Ishikawa (cell line): ENCODE results near the gene INPPL1.

Experiments
- CEBPB ChIP-seq: IDR thresholded peaks from 2 replicates; pipeline ENCODE4 v1.6.1; 2012
- CREB1 ChIP-seq: IDR thresholded peaks from 2 replicates; pipeline ENCODE4 v1.6.1; 2012; ENCODE audit warnings: low read depth
- EGR1 ChIP-seq: IDR thresholded peaks from 2 replicates; pipeline ENCODE4 v1.6.1; 2012
- EP300 ChIP-seq: IDR thresholded peaks from 2 replicates; pipeline ENCODE4 v1.6.1; 2012; ENCODE audit warnings: borderline replicate concordance
- FOXM1 ChIP-seq: IDR thresholded peaks from 2 replicates; pipeline ENCODE4 v1.6.1; 2012; ENCODE audit warnings: low read depth, borderline replicate concordance
- MAX ChIP-seq: IDR thresholded peaks from 2 replicates; pipeline ENCODE4 v1.6.1; 2012
- NFIC ChIP-seq: IDR thresholded peaks from 2 replicates; pipeline ENCODE4 v1.6.1; 2012
- RAD21 ChIP-seq: IDR thresholded peaks from 2 replicates; pipeline ENCODE4 v1.6.1; 2012; ENCODE audit warnings: low read depth
- REST ChIP-seq: IDR thresholded peaks from 2 replicates; pipeline ENCODE4 v1.6.1; 2012; ENCODE audit warnings: low read depth, mild to moderate bottlenecking
- TAF1 ChIP-seq: IDR thresholded peaks from 2 replicates; pipeline ENCODE4 v1.6.1; 2012; ENCODE audit warnings: low read depth, mild to moderate bottlenecking
- TCF12 ChIP-seq: IDR thresholded peaks from 2 replicates; pipeline ENCODE4 v1.6.1; 2012; ENCODE audit warnings: low read depth
- TEAD4 ChIP-seq: IDR thresholded peaks from 2 replicates; pipeline ENCODE4 v1.6.1; 2012
- USF1 ChIP-seq: IDR thresholded peaks from 2 replicates; pipeline ENCODE4 v1.6.1; 2012
- YY1 ChIP-seq: IDR thresholded peaks from 2 replicates; pipeline ENCODE4 v1.6.1; 2012; ENCODE audit warnings: low read depth
- ZBTB7A ChIP-seq: IDR thresholded peaks from 2 replicates; pipeline ENCODE4 v1.6.1; 2012; ENCODE audit warnings: low read depth

Gene INPPL1

GRCh38 chr11:72265951-72266350, 41.4 kb downstream of the INPPL1 start:
- no peak for TF ChIP-seq RAD21
- no peak for TF ChIP-seq CREB1
- TF ChIP-seq FOXM1, result no peak

DNA sequence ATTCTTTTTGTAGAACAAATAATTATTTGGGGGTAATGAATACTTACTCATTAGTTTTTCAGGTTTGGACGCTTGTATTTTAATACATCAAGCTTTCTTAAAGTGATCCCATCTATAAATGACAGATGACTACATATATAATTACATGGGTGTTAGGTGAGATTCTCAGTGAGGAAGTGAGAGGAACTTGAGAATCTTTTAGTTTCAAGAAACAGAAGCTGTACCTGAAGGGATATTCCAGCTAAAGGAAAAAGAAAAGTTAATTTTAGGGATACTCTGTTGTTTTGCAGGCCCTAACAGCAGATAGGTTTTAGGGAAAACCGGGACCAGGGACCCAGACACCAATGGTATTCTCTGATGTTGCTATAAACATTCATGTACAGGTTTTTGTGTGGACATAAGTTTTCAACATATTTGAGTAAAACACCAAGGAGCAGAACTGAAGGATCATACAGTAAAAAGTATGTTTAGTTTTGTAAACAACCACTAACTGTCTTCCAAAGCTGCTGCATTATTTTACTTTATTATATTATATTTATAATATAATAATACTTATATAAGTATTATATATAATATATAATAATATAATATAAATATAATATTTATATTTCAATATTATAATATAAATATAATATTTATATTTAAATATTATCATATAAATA, 43.5 kb downstream of the INPPL1 start:
- TF ChIP-seq USF1 (no peak), YY1 (no peak), CREB1 (no peak), ZBTB7A (no peak), TCF12 (no peak), RAD21 (no peak), MAX (no peak), CEBPB (no peak), EGR1 (no peak), REST (no peak), FOXM1 (no peak), TEAD4 (no peak), NFIC (no peak), EP300 (no peak), TAF1 (no peak)

- no peak for TF ChIP-seq RAD21
- no peak for TF ChIP-seq TAF1
- TF ChIP-seq EP300, result no peak
- TF ChIP-seq TCF12, result no peak
- TF ChIP-seq MAX, result no peak
- no peak for TF ChIP-seq ZBTB7A
These were observed 47.4 kb downstream of the INPPL1 start for GRCh38 chr11:72271980-72272379.

DNA sequence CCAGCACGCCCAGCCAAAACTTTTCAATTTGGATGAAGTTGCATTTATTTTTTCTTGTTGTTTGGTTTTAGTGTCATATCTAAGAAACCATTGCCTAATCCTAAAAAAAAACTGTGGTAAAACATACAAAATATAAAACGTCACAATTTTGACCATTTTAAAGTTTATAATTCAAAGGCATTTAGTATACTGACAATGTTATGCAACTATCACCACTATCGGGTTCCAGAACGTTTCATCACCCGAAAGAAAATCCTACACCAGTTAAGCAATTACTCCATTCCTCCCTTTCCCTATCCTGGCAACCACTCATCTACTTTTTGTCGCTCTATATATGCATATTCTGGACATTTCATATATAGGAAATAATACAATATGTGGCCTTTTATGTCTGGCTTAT, 49.9 kb downstream of the INPPL1 start:
- TF ChIP-seq YY1 (no peak), ZBTB7A (no peak), EGR1 (no peak), FOXM1 (no peak), REST (no peak), RAD21 (no peak)

DNA sequence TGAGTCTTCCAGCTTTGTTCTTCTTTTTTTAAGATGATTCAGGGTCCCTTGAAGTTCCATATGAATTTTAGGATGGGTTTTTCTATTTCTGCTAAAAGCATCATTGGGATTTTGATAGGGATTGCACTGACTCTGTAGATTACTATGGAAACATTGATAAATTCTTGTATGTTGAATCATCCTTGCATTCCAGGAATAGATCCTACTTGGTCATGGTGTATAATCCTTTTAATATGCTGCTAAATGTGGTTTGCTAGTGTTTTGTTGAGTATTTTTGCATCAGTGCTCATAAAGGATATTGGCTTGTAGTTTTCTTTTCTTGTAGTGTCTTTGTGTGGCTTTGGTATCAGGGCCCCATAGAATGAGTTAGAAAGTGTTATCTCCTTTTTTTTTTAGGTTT, 54.3 kb downstream of the INPPL1 start:
- peak; percentile 56 for TF ChIP-seq TEAD4
- no peak for TF ChIP-seq EGR1

GRCh38 chr11:72280037-72280436, 55.5 kb downstream of the INPPL1 start:
- TF ChIP-seq EP300 (no peak), CREB1 (no peak), NFIC (no peak), MAX (no peak), EGR1 (no peak), ZBTB7A (no peak), USF1 (no peak), TEAD4 (no peak), TAF1 (no peak), TCF12 (no peak), YY1 (no peak), CEBPB (no peak), RAD21 (no peak)

DNA sequence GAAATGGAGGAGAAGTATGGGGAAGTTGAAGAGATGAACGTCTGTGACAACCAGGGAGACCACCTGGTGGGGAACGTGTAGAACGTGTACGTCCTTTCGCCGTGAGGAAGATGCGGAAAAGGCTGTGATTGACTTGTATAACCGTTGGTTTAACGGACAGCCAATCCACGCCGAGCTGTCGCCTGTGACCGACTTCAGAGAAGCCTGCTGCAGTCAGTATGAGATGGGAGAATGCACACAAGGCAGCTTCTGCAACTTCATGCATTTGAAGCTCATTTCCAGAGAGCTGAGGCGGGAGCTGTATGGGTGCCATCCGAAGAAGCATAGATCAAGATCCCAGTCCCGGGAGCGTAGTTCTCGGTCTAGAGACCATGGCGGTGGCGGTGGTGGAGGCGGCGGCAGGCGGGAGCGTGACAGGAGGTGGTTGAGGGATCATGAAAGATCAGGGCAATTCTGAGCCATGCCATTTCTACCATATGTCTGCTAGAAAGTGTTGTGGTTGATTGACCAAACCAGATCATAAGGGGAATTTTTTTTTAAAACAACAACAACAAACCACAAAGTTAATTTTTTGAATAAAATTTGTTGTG, 56.3 kb downstream of the INPPL1 start:
- TF ChIP-seq REST (no peak), EGR1 (no peak), CEBPB (no peak), MAX (no peak)
